ENCODE measurements around the gene RRAGB. TPM values are rescaled to one million over a fixed set of nuclear protein-coding genes. Genes with fewer than 3 reads are reported as not detected.
"Not testable (repeated sequence)": the region's sequence is repeated elsewhere in the genome, so short reads cannot be mapped to it uniquely, and the experiment has no call there.

Gene RRAGB
- total RNA-seq, 4 donors from 2014 or later = 17.2 to 24.9 (median 19.4) TPM

- TF ChIP-seq, protein P1, sequence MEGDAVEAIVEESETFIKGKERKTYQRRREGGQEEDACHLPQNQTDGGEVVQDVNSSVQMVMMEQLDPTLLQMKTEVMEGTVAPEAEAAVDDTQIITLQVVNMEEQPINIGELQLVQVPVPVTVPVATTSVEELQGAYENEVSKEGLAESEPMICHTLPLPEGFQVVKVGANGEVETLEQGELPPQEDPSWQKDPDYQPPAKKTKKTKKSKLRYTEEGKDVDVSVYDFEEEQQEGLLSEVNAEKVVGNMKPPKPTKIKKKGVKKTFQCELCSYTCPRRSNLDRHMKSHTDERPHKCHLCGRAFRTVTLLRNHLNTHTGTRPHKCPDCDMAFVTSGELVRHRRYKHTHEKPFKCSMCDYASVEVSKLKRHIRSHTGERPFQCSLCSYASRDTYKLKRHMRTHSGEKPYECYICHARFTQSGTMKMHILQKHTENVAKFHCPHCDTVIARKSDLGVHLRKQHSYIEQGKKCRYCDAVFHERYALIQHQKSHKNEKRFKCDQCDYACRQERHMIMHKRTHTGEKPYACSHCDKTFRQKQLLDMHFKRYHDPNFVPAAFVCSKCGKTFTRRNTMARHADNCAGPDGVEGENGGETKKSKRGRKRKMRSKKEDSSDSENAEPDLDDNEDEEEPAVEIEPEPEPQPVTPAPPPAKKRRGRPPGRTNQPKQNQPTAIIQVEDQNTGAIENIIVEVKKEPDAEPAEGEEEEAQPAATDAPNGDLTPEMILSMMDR (IDR thresholded peaks at IDR 0.05) = no peak
- TF ChIP-seq POLR2AphosphoS5 (IDR thresholded peaks at IDR 0.05) (no peak), POLR2A (IDR thresholded peaks at IDR 0.05; ENCODE audit: low read depth) (no peak), EP300 (IDR thresholded peaks at IDR 0.05) (no peak)
- H3K9me3 ChIP-seq = no peaks in the 10 kb centered on the region
- intact Hi-C loops (cut with DNase I) = no loop called here
- DNase-seq (ENCODE audit: extremely low spot score) = no peak
- H3K27me3 ChIP-seq = no peaks in the 10 kb centered on the region
- 75% methylated on average over 1 of the region's 1 CpG for WGBS
- H3K36me3 ChIP-seq = peaks cover 0 to 41% (median 22%) of the 10 kb centered on the region in 4 donors
- H3K4me1 ChIP-seq = no peaks in the 10 kb centered on the region
- H3K27ac ChIP-seq (replicated peaks in 1 of 4) = no peak overlapping the region
- H3K4me3 ChIP-seq = no peak overlapping the region
Measured at GRCh38 chrX:55750256-55750655, 32.7 kb downstream of the RRAGB start.

DNA sequence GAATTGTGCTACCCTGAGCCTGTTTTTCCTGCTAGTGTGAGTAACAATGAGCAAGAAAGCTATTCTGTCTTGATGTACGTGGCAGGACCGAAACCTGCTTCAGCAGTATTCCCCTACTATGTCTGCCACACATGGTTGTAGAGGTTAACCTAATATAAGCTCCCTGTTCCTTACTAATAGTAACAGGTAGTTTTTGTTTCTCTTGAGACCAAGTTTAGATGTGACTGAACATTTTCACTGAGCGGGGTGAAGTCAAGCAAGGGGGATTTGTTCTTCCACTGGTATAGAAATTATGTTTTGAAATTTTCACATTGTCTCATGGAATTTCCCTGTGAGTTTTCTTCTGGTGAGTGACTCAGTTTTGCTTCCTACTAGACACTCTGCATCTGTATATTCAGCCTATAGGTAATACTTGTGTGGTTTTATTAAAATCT, 37.3 kb downstream of the RRAGB start:
- no peak for DNase-seq (ENCODE audit: extremely low spot score)
- WGBS = 69% methylated on average over 3 of the region's 3 CpGs
- no peak overlapping the region for H3K27ac ChIP-seq (replicated peaks in 1 of 4)
- no peaks in the 10 kb centered on the region for H3K27me3 ChIP-seq
- H3K36me3 ChIP-seq = peaks cover 0 to 56% (median 29%) of the 10 kb centered on the region in 4 donors
- no peak overlapping the region for H3K4me3 ChIP-seq
- no peaks in the 10 kb centered on the region for H3K9me3 ChIP-seq
- TF ChIP-seq EP300 (IDR thresholded peaks at IDR 0.05) (no peak), POLR2A (IDR thresholded peaks at IDR 0.05; ENCODE audit: low read depth) (no peak), POLR2AphosphoS5 (IDR thresholded peaks at IDR 0.05) (no peak)
- TF ChIP-seq, protein P1 (IDR thresholded peaks at IDR 0.05) = no peak
- intact Hi-C loops (cut with DNase I) = no loop called here
- no peaks in the 10 kb centered on the region for H3K4me1 ChIP-seq

- WGBS = 78% methylated on average over 4 of the region's 4 CpGs
- TF ChIP-seq EP300 (IDR thresholded peaks at IDR 0.05) (no peak), POLR2AphosphoS5 (IDR thresholded peaks at IDR 0.05) (no peak), POLR2A (IDR thresholded peaks at IDR 0.05; ENCODE audit: low read depth) (no peak)
- TF ChIP-seq, protein P1 (IDR thresholded peaks at IDR 0.05) = no peak
- Histone ChIP-seq H3K27ac (replicated peaks in 1 of 4) (no peak overlapping the region), H3K36me3 (peaks cover 0 to 65% (median 23%) of the 10 kb centered on the region in 4 donors), H3K27me3 (no peaks in the 10 kb centered on the region), H3K4me3 (no peak overlapping the region), H3K4me1 (no peaks in the 10 kb centered on the region), H3K9me3 (no peaks in the 10 kb centered on the region)
- intact Hi-C loops (cut with DNase I) = no loop called here
- DNase-seq (ENCODE audit: extremely low spot score) = no peak
Measured at GRCh38 chrX:55758033-55758432, 40.5 kb downstream of the RRAGB start.

GRCh38 chrX:55759478-55759877, 41.9 kb downstream of the RRAGB start:
- TF ChIP-seq POLR2AphosphoS5 (IDR thresholded peaks at IDR 0.05) (no peak), POLR2A (IDR thresholded peaks at IDR 0.05; ENCODE audit: low read depth) (no peak), EP300 (IDR thresholded peaks at IDR 0.05) (no peak)
- TF ChIP-seq, protein P1 (IDR thresholded peaks at IDR 0.05) = no peak
- Histone ChIP-seq H3K27ac (replicated peaks in 1 of 4) (no peak overlapping the region), H3K27me3 (no peaks in the 10 kb centered on the region), H3K4me1 (no peaks in the 10 kb centered on the region), H3K9me3 (no peaks in the 10 kb centered on the region), H3K36me3 (peaks cover 0 to 50% (median 15%) of the 10 kb centered on the region in 4 donors), H3K4me3 (no peak overlapping the region)
- WGBS = 66% methylated on average over 1 of the region's 1 CpG
- no peak for DNase-seq (ENCODE audit: extremely low spot score)
- intact Hi-C loops (cut with DNase I) = no loop called here

GRCh38 chrX:55767100-55767499, 49.6 kb downstream of the RRAGB start:
- Histone ChIP-seq H3K4me1 (no peaks in the 10 kb centered on the region), H3K27me3 (no peaks in the 10 kb centered on the region), H3K36me3 (peaks cover 0 to 4% (median 0%) of the 10 kb centered on the region in 4 donors), H3K4me3 (no peak overlapping the region), H3K27ac (replicated peaks in 1 of 4) (no peak overlapping the region), H3K9me3 (no peaks in the 10 kb centered on the region)
- TF ChIP-seq EP300 (IDR thresholded peaks at IDR 0.05) (no peak), POLR2AphosphoS5 (IDR thresholded peaks at IDR 0.05) (no peak), POLR2A (IDR thresholded peaks at IDR 0.05; ENCODE audit: low read depth) (no peak)
- TF ChIP-seq, protein P1 (IDR thresholded peaks at IDR 0.05) = no peak
- intact Hi-C loops (cut with DNase I) = no loop called here
- no peak for DNase-seq (ENCODE audit: extremely low spot score)
- WGBS = 45% methylated on average over 1 of the region's 1 CpG

DNA sequence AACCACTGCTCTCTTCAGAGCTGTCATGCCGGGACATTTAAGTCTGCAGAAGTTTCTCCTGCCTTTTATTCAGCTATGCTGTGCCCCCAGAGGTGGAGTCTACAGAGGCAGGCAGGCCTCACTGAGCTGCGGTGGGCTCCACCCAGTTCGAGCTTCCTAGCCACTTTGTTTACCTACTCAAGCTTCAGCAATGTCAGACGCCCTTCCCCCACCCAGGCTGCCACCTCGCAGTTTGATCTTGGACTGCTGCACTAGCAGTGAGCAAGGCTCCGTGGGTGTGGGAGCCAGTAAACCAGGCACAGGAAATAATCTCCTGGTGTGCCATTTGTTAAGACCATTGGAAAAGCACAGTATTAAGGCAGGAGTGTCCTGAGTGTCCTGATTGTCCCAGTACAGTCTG, 56.9 kb downstream of the RRAGB start:
- DNase-seq (ENCODE audit: extremely low spot score); H3K4me3 ChIP-seq; H3K4me1 ChIP-seq; H3K27ac ChIP-seq (replicated peaks in 1 of 4); H3K27me3 ChIP-seq; intact Hi-C loops (cut with DNase I); H3K9me3 ChIP-seq; H3K36me3 ChIP-seq: not testable (repeated sequence)
- WGBS = 58% methylated on average over 5 of the region's 6 CpGs
